Measurements from ENCODE around the gene SLC10A7.

- TF ChIP-seq, protein P1, sequence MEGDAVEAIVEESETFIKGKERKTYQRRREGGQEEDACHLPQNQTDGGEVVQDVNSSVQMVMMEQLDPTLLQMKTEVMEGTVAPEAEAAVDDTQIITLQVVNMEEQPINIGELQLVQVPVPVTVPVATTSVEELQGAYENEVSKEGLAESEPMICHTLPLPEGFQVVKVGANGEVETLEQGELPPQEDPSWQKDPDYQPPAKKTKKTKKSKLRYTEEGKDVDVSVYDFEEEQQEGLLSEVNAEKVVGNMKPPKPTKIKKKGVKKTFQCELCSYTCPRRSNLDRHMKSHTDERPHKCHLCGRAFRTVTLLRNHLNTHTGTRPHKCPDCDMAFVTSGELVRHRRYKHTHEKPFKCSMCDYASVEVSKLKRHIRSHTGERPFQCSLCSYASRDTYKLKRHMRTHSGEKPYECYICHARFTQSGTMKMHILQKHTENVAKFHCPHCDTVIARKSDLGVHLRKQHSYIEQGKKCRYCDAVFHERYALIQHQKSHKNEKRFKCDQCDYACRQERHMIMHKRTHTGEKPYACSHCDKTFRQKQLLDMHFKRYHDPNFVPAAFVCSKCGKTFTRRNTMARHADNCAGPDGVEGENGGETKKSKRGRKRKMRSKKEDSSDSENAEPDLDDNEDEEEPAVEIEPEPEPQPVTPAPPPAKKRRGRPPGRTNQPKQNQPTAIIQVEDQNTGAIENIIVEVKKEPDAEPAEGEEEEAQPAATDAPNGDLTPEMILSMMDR (IDR thresholded peaks at IDR 0.05; ENCODE audit: low read depth, low read length) = no peak
- no peak for TF ChIP-seq POLR2A (IDR thresholded peaks at IDR 0.05; ENCODE audit: extremely low read depth, insufficient read length)
- TF ChIP-seq, protein P2, sequence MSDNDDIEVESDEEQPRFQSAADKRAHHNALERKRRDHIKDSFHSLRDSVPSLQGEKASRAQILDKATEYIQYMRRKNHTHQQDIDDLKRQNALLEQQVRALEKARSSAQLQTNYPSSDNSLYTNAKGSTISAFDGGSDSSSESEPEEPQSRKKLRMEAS (IDR thresholded peaks at IDR 0.05; ENCODE audit: low read depth, low read length) = no peak
- TF ChIP-seq MYC (IDR thresholded peaks at IDR 0.05; ENCODE audit: low read depth, low read length) = no peak
Observed at GRCh38 chr4:146211440-146211839, 310.3 kb downstream of the SLC10A7 start.
